GM12878 (cell line): ENCODE measurements around the gene STK10. TPM values are rescaled to one million over a fixed set of nuclear protein-coding genes. Genes with fewer than 3 reads are reported as not detected.

Experiments used
- ATAC-seq: fragments of 200-7000 bp; cut with Tn5 transposase; 3 replicates; pipeline ENCODE4 v1.9.1; 2020; ENCODE audit warnings: mild to moderate bottlenecking, moderate library complexity
- BruUV-seq: library from RNA; stranded (reverse); fragments of 400-500 nt; replicated peaks from 2 replicates; lab custom pipeline; 2021; lab: Mats Ljungman, UMichigan
- CTCF ChIA-PET: fragments of 300-600 bp; sonication (Branson Sonifier 250); formaldehyde crosslinking; extraction: SDS; loops from one replicate; lab custom pipeline; 2021; ENCODE audit warnings: inconsistent platforms; lab: Yijun Ruan, JAX
- POLR2A ChIA-PET: fragments of 350-600 bp; formaldehyde crosslinking; extraction: SDS; loops from one replicate; lab custom pipeline; 2021; ENCODE audit warnings: inconsistent platforms; lab: Charles Lee
- RAD21 ChIA-PET: fragments of 300-600 bp; sonication (Branson Sonifier 250); formaldehyde crosslinking; loops from one replicate; lab custom pipeline; 2023; ENCODE audit warnings: antibody characterized with exemption; ENCODE audit not compliant: unreplicated experiment; lab: Charles Lee
- SMC1A ChIA-PET: fragments of 300-600 bp; sonication (Branson Sonifier 250); formaldehyde crosslinking; loops from one replicate; lab custom pipeline; 2023; ENCODE audit not compliant: unreplicated experiment, uncharacterized antibody; lab: Charles Lee
- DNase-seq: peaks from one replicate; pipeline ENCODE4 v3.0.0-alpha.2; 2011; ENCODE audit warnings: low read depth, low spot score
- FAIRE-seq: peaks from 3 replicates; lab custom pipeline; 2011; peaks lifted over from hg19 to GRCh38; lab: Jason Lieb, UNC
- H2AFZ ChIP-seq: 2 replicates; pipeline ENCODE4 v1.6.0; 2011; ENCODE audit warnings: low read depth, low read length, control low read depth; ENCODE audit not compliant: control insufficient read depth
- H3K27ac ChIP-seq: 2 replicates; pipeline ENCODE4 v1.5.1; 2011; ENCODE audit warnings: control low read depth; ENCODE audit not compliant: control insufficient read depth, insufficient read depth
- H3K27me3 ChIP-seq, 2 experiments: replicated peaks in 1 of 2; 2 replicates each; pipeline versions ENCODE4 v1.6.0 to v1.6.1; 2011; ENCODE audit warnings: low read length in 1 of 2; ENCODE audit not compliant: control insufficient read depth in 2 of 2, insufficient read depth in 2 of 2
- H3K36me3 ChIP-seq, 2 experiments: 2 replicates each; pipeline ENCODE4 v1.5.1; 2011; ENCODE audit warnings: low read length in 1 of 2; ENCODE audit not compliant: control insufficient read depth in 2 of 2, insufficient read depth in 2 of 2
- H3K4me1 ChIP-seq: 2 replicates; pipeline ENCODE4 v1.6.1; 2011; ENCODE audit warnings: mild to moderate bottlenecking, low read length, moderate library complexity, mixed read lengths; ENCODE audit not compliant: control insufficient read depth, insufficient read depth
- H3K4me2 ChIP-seq: 2 replicates; pipeline ENCODE4 v1.6.0; 2011; ENCODE audit warnings: control low read depth; ENCODE audit not compliant: control insufficient read depth, insufficient read depth
- H3K4me3 ChIP-seq: fragments of 200-600 bp; sonication (generic); 2 replicates; pipeline ENCODE4 v1.5.1; 2016
- H3K79me2 ChIP-seq: 2 replicates; pipeline ENCODE4 v1.6.0; 2011; ENCODE audit warnings: low read length; ENCODE audit not compliant: control insufficient read depth, insufficient read depth
- H3K9ac ChIP-seq: 2 replicates; pipeline ENCODE4 v1.8.0; 2011; ENCODE audit warnings: low read length, control low read depth, mixed read lengths; ENCODE audit not compliant: control insufficient read depth, insufficient read depth
- H3K9me3 ChIP-seq: replicated peaks from 3 replicates; pipeline ENCODE4 v1.5.1; 2011; ENCODE audit warnings: mild to moderate bottlenecking, low read length; ENCODE audit not compliant: control insufficient read depth, insufficient read depth
- H4K20me1 ChIP-seq: 2 replicates; pipeline ENCODE4 v1.6.0; 2011; ENCODE audit not compliant: control insufficient read depth, insufficient read depth
- BCLAF1 ChIP-seq: fragments of 450-650 bp; IDR thresholded peaks from 2 replicates; pipeline ENCODE4 v1.6.1; 2017; ENCODE audit warnings: antibody characterized with exemption, mild to moderate bottlenecking, moderate library complexity
- E2F8 ChIP-seq: fragments of 450-650 bp; IDR thresholded peaks from 2 replicates; pipeline ENCODE4 v1.6.1; 2018; ENCODE audit warnings: mild to moderate bottlenecking, low read depth, moderate library complexity; ENCODE audit not compliant: partially characterized antibody
- HDAC6 ChIP-seq: fragments of 200-600 bp; sonication (generic); IDR thresholded peaks from one replicate; pipeline ENCODE4 v1.8.0; 2017; ENCODE audit warnings: antibody characterized with exemption; ENCODE audit not compliant: unreplicated experiment
- JUNB ChIP-seq: IDR thresholded peaks from 2 replicates; pipeline ENCODE4 v1.6.1; 2016; ENCODE audit warnings: antibody characterized with exemption, mild to moderate bottlenecking
- LARP7 ChIP-seq: fragments of 450-650 bp; IDR thresholded peaks from 2 replicates; pipeline ENCODE4 v1.6.1; 2017; ENCODE audit warnings: mild to moderate bottlenecking
- MLLT1 ChIP-seq: fragments of 450-650 bp; IDR thresholded peaks from 2 replicates; pipeline ENCODE4 v1.6.1; 2016; ENCODE audit warnings: mild to moderate bottlenecking
- NRF1 ChIP-seq: conservative IDR thresholded peaks from 2 replicates; pipeline ENCODE4 v1.6.1; 2011; ENCODE audit warnings: mild to moderate bottlenecking, low read depth, low read length, improper control_type of control experiment
- TARDBP ChIP-seq: IDR thresholded peaks from 2 replicates; pipeline ENCODE4 v1.6.1; 2016; ENCODE audit warnings: borderline replicate concordance
- USF1 ChIP-seq: IDR thresholded peaks from 2 replicates; pipeline ENCODE4 v1.6.1; 2011; ENCODE audit warnings: borderline replicate concordance, low read depth, mild to moderate bottlenecking, moderate library complexity, mixed read lengths, low read length; ENCODE audit not compliant: insufficient read depth; ENCODE audit errors: extremely low read length
- WGBS: methylation state at CpG from one replicate; pipeline ENCODE4 v1.1.6; 2016; ENCODE audit warnings: low lambda C conversion rate; ENCODE audit not compliant: insufficient replicate concordance, insufficient coverage; ENCODE audit errors: missing lambda C conversion rate; 5-methylcytosine and 5-hydroxymethylcytosine counted together
- in situ Hi-C: fragments of 300-500 bp; cut with MboI; formaldehyde crosslinking; loops from 9 replicates; pipeline ENCODE4 v1.14.3; 2018; ENCODE audit warnings: mixed read lengths
- intact Hi-C: fragments of 100-400 bp; cut with micrococcal nuclease; formaldehyde crosslinking; loops from one replicate; pipeline ENCODE4 v1.14.2; 2022; ENCODE audit not compliant: unreplicated experiment
- polyA plus RNA-seq, 11 experiments: library from polyadenylated mRNA; depleted of rRNA in 4 of 11; unstranded in 6 of 11; stranded (reverse) in 5 of 11; fragments of >200 nt; fragmentation: Nextera tagmentation in 4 of 11; fragmentation: Illumina TruSeq in 1 of 11; extraction: Ambion mirVana in 4 of 11; extraction: Trizol in 1 of 11; gene quantifications; 1 replicate in 1 of 11; 2 replicates in 10 of 11; pipeline versions ENCODE4 v1.2.1 to v1.2.3, GENCODE V29; 2011 to 2016; ENCODE audit warnings: inconsistent platforms in 2 of 11, missing spikeins in 2 of 11, low read depth in 1 of 11
- total RNA-seq, 4 experiments: library from RNA; depleted of rRNA in 3 of 4; stranded (reverse); fragments of >200 nt in 3 of 4; fragmentation: Illumina TruSeq in 1 of 4; extraction: Trizol in 1 of 4; gene quantifications; 2 replicates each; pipeline versions ENCODE4 v1.2.1 to v1.2.3, GENCODE V29; 2013 to 2021

Gene STK10
- total and polyA plus RNA-seq, 10 of the 15 experiments (the other 5 are each of a cell fraction or from before 2014, with no cell fraction given) = 14.2 to 96.4 (median 50.6) TPM

- WGBS = 96% methylated on average over 2 of the region's 2 CpGs
- no peak for DNase-seq
- Histone ChIP-seq H3K4me1 (peaks cover 39% of the 10 kb centered on the region), H3K4me2 (no peak overlapping the region), H3K9ac (no peak overlapping the region), H3K9me3 (no peaks in the 10 kb centered on the region; the same call in 2 of the 3 replicates), H3K36me3 (peaks cover 20 to 23% of the 10 kb centered on the region in 2 experiments; a peak in 3 of 4 replicates), H3K27ac (no peak overlapping the region), H3K27me3 (no peaks in the 10 kb centered on the region), H3K79me2 (peaks cover 91% of the 10 kb centered on the region), H3K4me3 (no peak overlapping the region), H2AFZ (no peak overlapping the region), H4K20me1 (peaks cover 11% of the 10 kb centered on the region)
- no peak for FAIRE-seq
- BruUV-seq = no TSS peak
- ChIA-PET CTCF (no interaction called here), POLR2A (no interaction called here), SMC1A (no interaction called here), RAD21 (no interaction called here)
- intact Hi-C loops = no loop called here
- TF ChIP-seq E2F8 = no peak
- no peak for TF ChIP-seq MLLT1
- no peak for TF ChIP-seq USF1
- no peak for TF ChIP-seq JUNB
- no peak for TF ChIP-seq BCLAF1
- TF ChIP-seq HDAC6 = no peak
- TF ChIP-seq TARDBP = no peak
- TF ChIP-seq LARP7 = no peak
- TF ChIP-seq NRF1 = no peak
- no peak for ATAC-seq
- in situ Hi-C loops = no loop called here
These were observed 18.8 kb downstream of the STK10 start for GRCh38 chr5:172169216-172169615.
